ENCODE measurements around the gene THSD4.

THSD4 gene

DNA sequence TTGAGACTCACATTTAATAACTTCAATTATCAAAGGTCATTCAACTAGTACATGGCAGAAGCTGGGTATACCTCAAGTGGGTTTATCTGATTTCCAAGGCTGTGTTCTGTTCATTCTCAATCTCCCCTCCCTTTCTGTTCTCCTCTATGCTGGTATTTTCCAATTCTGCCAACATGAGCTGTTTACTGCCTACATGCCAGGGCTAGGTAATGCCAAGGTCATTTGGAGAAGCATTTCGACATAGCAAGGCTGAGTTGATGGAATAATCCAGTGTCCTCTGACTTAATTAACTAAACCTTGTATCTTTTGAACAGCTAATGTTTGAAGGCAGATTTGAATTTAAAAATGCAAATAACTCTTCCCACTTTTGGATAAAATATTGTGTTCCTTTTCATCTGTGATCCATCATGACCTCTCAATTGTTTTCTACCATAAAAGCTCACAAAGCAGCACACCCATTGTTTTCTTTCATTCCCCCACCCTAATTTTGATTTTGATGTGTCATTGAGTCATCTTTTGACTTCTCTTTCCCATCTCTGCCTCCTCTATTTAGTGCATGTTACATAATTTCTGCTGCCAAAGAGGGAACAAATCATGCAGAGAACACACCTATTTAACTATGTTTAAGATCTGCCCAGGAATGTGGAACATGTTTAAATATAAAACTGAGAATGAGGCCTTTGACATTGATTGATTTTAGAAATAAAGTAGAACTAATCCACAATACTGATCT is 386.2 kb downstream of the THSD4 start:
- no peaks in the 10 kb centered on the region for H3K36me3 ChIP-seq (ENCODE audit: control insufficient read depth, insufficient read depth, low read length)
- H3K4me1 ChIP-seq (ENCODE audit: control insufficient read depth, insufficient read depth, low read length, poor library complexity, severe bottlenecking), result no peaks in the 10 kb centered on the region
- no peak overlapping the region for H3K4me3 ChIP-seq (ENCODE audit: insufficient read depth, low read depth, low read length, poor library complexity, severe bottlenecking)
- no peaks in the 10 kb centered on the region for H3K27me3 ChIP-seq (replicated peaks; ENCODE audit: control insufficient read depth, insufficient read depth, low read length, poor library complexity, severe bottlenecking)
- no peak for DNase-seq
- H3K9me3 ChIP-seq (ENCODE audit: control insufficient read depth, low read length), result no peaks in the 10 kb centered on the region
- no peak overlapping the region for H3K27ac ChIP-seq (ENCODE audit: insufficient read depth, low read length, poor library complexity, severe bottlenecking)

GRCh38 chr15:71502077-71502432 is 386.8 kb downstream of the THSD4 start:
- Histone ChIP-seq H3K27me3 (replicated peaks; ENCODE audit: control insufficient read depth, insufficient read depth, low read length, poor library complexity, severe bottlenecking) (no peaks in the 10 kb centered on the region), H3K27ac (ENCODE audit: insufficient read depth, low read length, poor library complexity, severe bottlenecking) (no peak overlapping the region), H3K4me3 (ENCODE audit: insufficient read depth, low read depth, low read length, poor library complexity, severe bottlenecking) (no peak overlapping the region), H3K4me1 (ENCODE audit: control insufficient read depth, insufficient read depth, low read length, poor library complexity, severe bottlenecking) (no peaks in the 10 kb centered on the region), H3K9me3 (ENCODE audit: control insufficient read depth, low read length) (no peaks in the 10 kb centered on the region), H3K36me3 (ENCODE audit: control insufficient read depth, insufficient read depth, low read length) (no peaks in the 10 kb centered on the region)
- no peak for DNase-seq

DNA sequence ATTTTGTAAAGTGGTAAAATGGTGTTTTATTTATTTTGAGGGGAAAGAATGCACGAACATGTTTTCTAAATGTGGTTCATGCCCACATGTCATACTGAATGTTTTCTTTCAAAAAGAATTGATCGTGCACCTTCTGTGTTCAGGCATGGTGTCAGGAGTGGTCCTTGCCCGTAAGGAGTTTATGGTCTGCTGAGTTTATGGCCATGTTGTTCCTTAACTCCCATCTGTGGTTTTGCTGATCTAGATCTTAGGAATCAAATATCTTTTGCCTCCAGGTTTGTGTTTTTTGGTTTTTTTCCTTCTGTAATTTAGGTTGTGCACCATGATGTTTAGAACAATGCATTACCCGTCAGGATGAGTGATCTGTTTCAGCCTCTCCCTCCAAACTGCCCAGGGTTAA is 390.7 kb downstream of the THSD4 start:
- no peaks in the 10 kb centered on the region for H3K36me3 ChIP-seq (ENCODE audit: control insufficient read depth, insufficient read depth, low read length)

GRCh38 chr15:71506946-71507345 is 391.7 kb downstream of the THSD4 start:
- H3K4me1 ChIP-seq (ENCODE audit: control insufficient read depth, insufficient read depth, low read length, poor library complexity, severe bottlenecking), result no peaks in the 10 kb centered on the region
- no peak for DNase-seq
- H3K27me3 ChIP-seq (replicated peaks; ENCODE audit: control insufficient read depth, insufficient read depth, low read length, poor library complexity, severe bottlenecking), result no peaks in the 10 kb centered on the region
- H3K27ac ChIP-seq (ENCODE audit: insufficient read depth, low read length, poor library complexity, severe bottlenecking), result no peak overlapping the region
- H3K36me3 ChIP-seq (ENCODE audit: control insufficient read depth, insufficient read depth, low read length), result no peaks in the 10 kb centered on the region
- no peaks in the 10 kb centered on the region for H3K9me3 ChIP-seq (ENCODE audit: control insufficient read depth, low read length)
- H3K4me3 ChIP-seq (ENCODE audit: insufficient read depth, low read depth, low read length, poor library complexity, severe bottlenecking), result no peak overlapping the region

More for the DNA sequence above, 390.7 kb downstream of the THSD4 start:
- H3K27me3 ChIP-seq (replicated peaks; ENCODE audit: control insufficient read depth, insufficient read depth, low read length, poor library complexity, severe bottlenecking), result no peaks in the 10 kb centered on the region
- no peak for DNase-seq
- no peaks in the 10 kb centered on the region for H3K4me1 ChIP-seq (ENCODE audit: control insufficient read depth, insufficient read depth, low read length, poor library complexity, severe bottlenecking)
- no peak overlapping the region for H3K27ac ChIP-seq (ENCODE audit: insufficient read depth, low read length, poor library complexity, severe bottlenecking)
- no peaks in the 10 kb centered on the region for H3K9me3 ChIP-seq (ENCODE audit: control insufficient read depth, low read length)
- no peak overlapping the region for H3K4me3 ChIP-seq (ENCODE audit: insufficient read depth, low read depth, low read length, poor library complexity, severe bottlenecking)

DNA sequence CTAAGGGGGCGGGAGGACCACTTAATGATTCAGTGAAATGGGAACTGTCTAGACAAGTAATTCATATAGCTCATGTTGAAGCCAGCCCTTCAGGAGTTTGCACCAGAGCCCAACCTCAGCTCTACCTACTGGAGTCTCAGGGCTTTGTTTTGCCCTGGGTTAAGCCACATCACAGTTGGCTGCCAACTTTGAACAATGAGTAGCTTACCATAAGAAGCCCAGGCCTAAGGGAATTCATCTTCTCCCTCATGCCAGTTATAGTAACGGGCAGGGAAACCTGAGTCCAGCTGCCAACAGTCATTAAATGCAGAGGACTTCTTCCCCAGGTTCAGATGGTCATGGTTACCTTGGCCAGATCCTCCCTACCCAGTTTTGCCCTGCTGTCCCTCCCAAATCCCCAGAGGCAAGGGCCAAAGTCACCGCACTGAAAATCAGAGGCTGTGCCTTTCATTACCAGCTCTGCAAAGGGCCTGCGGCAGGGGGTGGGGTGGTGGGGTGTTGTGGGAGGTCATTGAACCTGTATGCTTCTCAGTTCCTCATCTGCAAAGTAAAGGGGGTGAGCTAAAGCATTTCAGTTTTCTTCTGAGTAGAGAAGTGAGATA is 392.9 kb downstream of the THSD4 start:
- H3K4me1 ChIP-seq (ENCODE audit: control insufficient read depth, insufficient read depth, low read length, poor library complexity, severe bottlenecking), result no peaks in the 10 kb centered on the region
- no peak overlapping the region for H3K27ac ChIP-seq (ENCODE audit: insufficient read depth, low read length, poor library complexity, severe bottlenecking)
- H3K36me3 ChIP-seq (ENCODE audit: control insufficient read depth, insufficient read depth, low read length), result no peaks in the 10 kb centered on the region
- H3K4me3 ChIP-seq (ENCODE audit: insufficient read depth, low read depth, low read length, poor library complexity, severe bottlenecking), result no peak overlapping the region
- DNase-seq, result no peak
- no peaks in the 10 kb centered on the region for H3K9me3 ChIP-seq (ENCODE audit: control insufficient read depth, low read length)
- H3K27me3 ChIP-seq (replicated peaks; ENCODE audit: control insufficient read depth, insufficient read depth, low read length, poor library complexity, severe bottlenecking), result no peaks in the 10 kb centered on the region

- Histone ChIP-seq H3K9me3 (ENCODE audit: control insufficient read depth, low read length) (no peaks in the 10 kb centered on the region), H3K4me1 (ENCODE audit: control insufficient read depth, insufficient read depth, low read length, poor library complexity, severe bottlenecking) (no peaks in the 10 kb centered on the region), H3K36me3 (ENCODE audit: control insufficient read depth, insufficient read depth, low read length) (no peaks in the 10 kb centered on the region), H3K27me3 (replicated peaks; ENCODE audit: control insufficient read depth, insufficient read depth, low read length, poor library complexity, severe bottlenecking) (no peaks in the 10 kb centered on the region), H3K4me3 (ENCODE audit: insufficient read depth, low read depth, low read length, poor library complexity, severe bottlenecking) (no peak overlapping the region), H3K27ac (ENCODE audit: insufficient read depth, low read length, poor library complexity, severe bottlenecking) (no peak overlapping the region)
- DNase-seq, result no peak
Observed at GRCh38 chr15:71509139-71509538, 393.9 kb downstream of the THSD4 start.

GRCh38 chr15:71510763-71511162 is 395.5 kb downstream of the THSD4 start:
- Histone ChIP-seq H3K4me1 (ENCODE audit: control insufficient read depth, insufficient read depth, low read length, poor library complexity, severe bottlenecking) (no peaks in the 10 kb centered on the region), H3K36me3 (ENCODE audit: control insufficient read depth, insufficient read depth, low read length) (no peaks in the 10 kb centered on the region), H3K9me3 (ENCODE audit: control insufficient read depth, low read length) (no peaks in the 10 kb centered on the region), H3K27me3 (replicated peaks; ENCODE audit: control insufficient read depth, insufficient read depth, low read length, poor library complexity, severe bottlenecking) (no peaks in the 10 kb centered on the region), H3K4me3 (ENCODE audit: insufficient read depth, low read depth, low read length, poor library complexity, severe bottlenecking) (no peak overlapping the region), H3K27ac (ENCODE audit: insufficient read depth, low read length, poor library complexity, severe bottlenecking) (no peak overlapping the region)
- no peak for DNase-seq

GRCh38 chr15:71511796-71512681 is 396.8 kb downstream of the THSD4 start:
- H3K36me3 ChIP-seq (ENCODE audit: control insufficient read depth, insufficient read depth, low read length), result no peaks in the 10 kb centered on the region
- H3K9me3 ChIP-seq (ENCODE audit: control insufficient read depth, low read length), result no peaks in the 10 kb centered on the region
- H3K27me3 ChIP-seq (replicated peaks; ENCODE audit: control insufficient read depth, insufficient read depth, low read length, poor library complexity, severe bottlenecking), result no peaks in the 10 kb centered on the region
- H3K4me3 ChIP-seq (ENCODE audit: insufficient read depth, low read depth, low read length, poor library complexity, severe bottlenecking), result no peak overlapping the region
- no peak for DNase-seq
- H3K4me1 ChIP-seq (ENCODE audit: control insufficient read depth, insufficient read depth, low read length, poor library complexity, severe bottlenecking), result no peaks in the 10 kb centered on the region
- H3K27ac ChIP-seq (ENCODE audit: insufficient read depth, low read length, poor library complexity, severe bottlenecking), result no peak overlapping the region

DNA sequence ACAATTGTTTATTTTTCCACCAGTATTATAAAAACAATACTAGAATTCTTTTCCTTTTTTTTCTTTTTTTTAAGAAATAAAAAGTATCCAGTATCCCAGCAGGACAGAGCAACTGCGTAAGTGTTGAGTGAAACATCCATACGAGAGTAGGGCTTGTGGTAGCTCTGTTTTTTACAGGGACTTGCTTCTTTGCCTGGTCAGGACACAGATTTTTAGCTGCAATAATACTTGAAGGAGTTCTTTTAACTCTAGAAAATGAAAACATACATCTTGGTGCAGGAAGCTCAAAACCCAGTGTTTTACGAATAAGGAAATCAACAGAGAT is 397.4 kb downstream of the THSD4 start:
- H3K9me3 ChIP-seq (ENCODE audit: control insufficient read depth, low read length), result no peaks in the 10 kb centered on the region

More for the DNA sequence above, 397.4 kb downstream of the THSD4 start:
- no peaks in the 10 kb centered on the region for H3K4me1 ChIP-seq (ENCODE audit: control insufficient read depth, insufficient read depth, low read length, poor library complexity, severe bottlenecking)
- no peak for DNase-seq
- H3K27ac ChIP-seq (ENCODE audit: insufficient read depth, low read length, poor library complexity, severe bottlenecking), result no peak overlapping the region
- H3K36me3 ChIP-seq (ENCODE audit: control insufficient read depth, insufficient read depth, low read length), result no peaks in the 10 kb centered on the region
- no peaks in the 10 kb centered on the region for H3K27me3 ChIP-seq (replicated peaks; ENCODE audit: control insufficient read depth, insufficient read depth, low read length, poor library complexity, severe bottlenecking)
- no peak overlapping the region for H3K4me3 ChIP-seq (ENCODE audit: insufficient read depth, low read depth, low read length, poor library complexity, severe bottlenecking)

Measured in effector memory CD4-positive, alpha-beta T cell (primary cell).